Adrenal gland (tissue), 12 donors: Measurements from ENCODE around the gene FUT4. TPM values are rescaled to one million over a fixed set of nuclear protein-coding genes. Genes with fewer than 3 reads are reported as not detected.

Experiments used
- DNase-seq, 7 donors: peaks; one replicate each; pipeline ENCODE4 v3.0.0-alpha.2; 2019 to 2020
- H3K27ac ChIP-seq, 5 donors: fragments of 200-600 bp; sonication (generic) in 4 of 5; 1 replicate in 3 of 5; 2 replicates in 2 of 5; pipeline versions ENCODE4 v1.5.1 to v1.8.0; 2016 to 2020; ENCODE audit warnings: mild to moderate bottlenecking in 1 of 5
- H3K27me3 ChIP-seq: fragments of 200-600 bp; 2 replicates; pipeline ENCODE4 v1.8.0; 2021
- H3K36me3 ChIP-seq, 2 donors: fragments of 200-600 bp; replicated peaks in 1 of 2; 1 replicate in 1 of 2; 2 replicates in 1 of 2; pipeline versions ENCODE4 v1.5.1 to v1.8.0; 2018 to 2022
- H3K4me1 ChIP-seq, 2 donors: fragments of 200-600 bp; replicated peaks in 1 of 2; 1 replicate in 1 of 2; 2 replicates in 1 of 2; pipeline versions ENCODE4 v1.5.1 to v1.8.0; 2018 to 2021
- H3K4me3 ChIP-seq, 4 donors: fragments of 200-600 bp; sonication (generic) in 3 of 4; one replicate each; pipeline ENCODE4 v1.5.1; 2016 to 2018
- H3K9me3 ChIP-seq, 3 donors: fragments of 200-600 bp; sonication (generic) in 1 of 3; replicated peaks in 1 of 3; 1 replicate in 2 of 3; 2 replicates in 1 of 3; pipeline versions ENCODE4 v1.5.1 to v1.8.0; 2016 to 2021
- POLR2A ChIP-seq, 2 donors: fragments of 450-650 bp; IDR thresholded peaks; one replicate each; pipeline ENCODE4 v1.6.1; 2017; ENCODE audit warnings: antibody characterized with exemption in 2 of 2, mild to moderate bottlenecking in 2 of 2, moderate library complexity in 1 of 2
- WGBS, 4 donors: extraction: QIAGEN DNeasy Blood & Tissue Kit in 2 of 4; methylation state at CpG; one replicate each; pipeline versions ENCODE4 v1.1.5 to v1.1.7; 2013 to 2017; 5-methylcytosine and 5-hydroxymethylcytosine counted together
- intact Hi-C, 2 donors: fragments of 100-400 bp; cut with DNase I; formaldehyde crosslinking; loops; one replicate each; pipeline versions ENCODE4 v1.14.1 to v1.15.0; 2022 to 2023
- polyA plus RNA-seq, 3 donors: library from polyadenylated mRNA; stranded (reverse); fragments of 200-250 nt in 2 of 3; fragments of 350-450 nt in 1 of 3; fragmentation: Illumina TruSeq in 1 of 3; extraction: RNeasy Lipid Tissue Mini Kit (QIAGEN cat#74804) in 1 of 3; gene quantifications; one replicate each; pipeline ENCODE4 v1.2.3, GENCODE V29; 2013 to 2014
- total RNA-seq, 9 donors: library from RNA; depleted of rRNA in 4 of 9; stranded (reverse); fragments of >200 nt in 4 of 9; fragments of 120-200 nt in 1 of 9; fragmentation: NEBNext Ultra II Directional in 1 of 9; extraction: Animal tissue kit (Norgen Biotek cat#: 25700) in 1 of 9; gene quantifications; one replicate each; pipeline versions ENCODE4 v1.1.0 to v1.2.4, GENCODE V29; 2013 to 2023
- TF ChIP-seq, protein P1 (sequence below), 6 experiments: fragments of 450-650 bp in 4 of 6; fragments of 200-600 bp in 2 of 6; sonication (generic) in 1 of 6; IDR thresholded peaks; 1 replicate in 5 of 6; 2 replicates in 1 of 6; pipeline versions ENCODE4 v1.5.1 to v1.8.0; 2016 to 2021; ENCODE audit warnings: antibody characterized with exemption in 6 of 6, mild to moderate bottlenecking in 2 of 6, moderate library complexity in 1 of 6
- donor health status: healthy with polysubstance abuse.
- donor health status: Bipolar disorder and iron deficiency.
- donor health status: DM: yes; HTN: yes; CAD: no.
- donor health status: DM: no; HTN: no; CAD: no.
- donor health status: DM: no; HTN: no; CAD: no.
- donor health status: DM: yes; HTN: yes; CAD: no.

Gene FUT4
- total and polyA plus RNA-seq, 12 donors, result 0.61 to 5.8 (median 3.4) TPM

DNA sequence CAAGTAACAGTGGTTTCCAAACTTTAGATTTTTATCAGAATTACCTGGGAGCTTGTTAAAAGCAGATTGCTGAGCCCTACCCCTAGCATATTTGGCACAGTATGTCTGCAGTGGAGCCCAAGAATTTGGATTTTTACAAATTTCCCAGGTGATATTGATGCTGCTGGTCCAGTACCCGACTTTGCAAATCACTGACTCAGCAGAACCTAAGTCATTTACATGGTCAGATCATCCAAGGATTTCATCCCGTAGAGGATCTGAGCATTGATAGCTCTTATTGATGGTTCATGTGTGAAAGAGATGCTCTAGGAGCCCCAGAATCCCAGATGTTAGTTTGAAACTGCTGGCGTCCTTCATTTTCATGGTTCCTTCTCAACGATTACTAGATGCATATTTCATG is 25.4 kb upstream of the FUT4 start:
- Histone ChIP-seq H3K27me3 (no peaks in the 10 kb centered on the region), H3K4me1 (peaks cover 0 to 4% of the 10 kb centered on the region in 2 donors), H3K27ac (no peak overlapping the region), H3K36me3 (no peaks in the 10 kb centered on the region), H3K9me3 (no peaks in the 10 kb centered on the region), H3K4me3 (no peak overlapping the region)
- TF ChIP-seq, protein P1, sequence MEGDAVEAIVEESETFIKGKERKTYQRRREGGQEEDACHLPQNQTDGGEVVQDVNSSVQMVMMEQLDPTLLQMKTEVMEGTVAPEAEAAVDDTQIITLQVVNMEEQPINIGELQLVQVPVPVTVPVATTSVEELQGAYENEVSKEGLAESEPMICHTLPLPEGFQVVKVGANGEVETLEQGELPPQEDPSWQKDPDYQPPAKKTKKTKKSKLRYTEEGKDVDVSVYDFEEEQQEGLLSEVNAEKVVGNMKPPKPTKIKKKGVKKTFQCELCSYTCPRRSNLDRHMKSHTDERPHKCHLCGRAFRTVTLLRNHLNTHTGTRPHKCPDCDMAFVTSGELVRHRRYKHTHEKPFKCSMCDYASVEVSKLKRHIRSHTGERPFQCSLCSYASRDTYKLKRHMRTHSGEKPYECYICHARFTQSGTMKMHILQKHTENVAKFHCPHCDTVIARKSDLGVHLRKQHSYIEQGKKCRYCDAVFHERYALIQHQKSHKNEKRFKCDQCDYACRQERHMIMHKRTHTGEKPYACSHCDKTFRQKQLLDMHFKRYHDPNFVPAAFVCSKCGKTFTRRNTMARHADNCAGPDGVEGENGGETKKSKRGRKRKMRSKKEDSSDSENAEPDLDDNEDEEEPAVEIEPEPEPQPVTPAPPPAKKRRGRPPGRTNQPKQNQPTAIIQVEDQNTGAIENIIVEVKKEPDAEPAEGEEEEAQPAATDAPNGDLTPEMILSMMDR (IDR thresholded peaks at IDR 0.05), result no peak
- intact Hi-C loops, result no loop called here
- no peak for DNase-seq
- WGBS, 4 donors, result 55 to 71% (median 56%) methylated on average over 4 of the region's 4 CpGs

GRCh38 chr11:94519478-94520084 is 24.1 kb upstream of the FUT4 start:
- Histone ChIP-seq H3K9me3 (no peaks in the 10 kb centered on the region), H3K4me3 (no peak overlapping the region), H3K4me1 (peaks cover 0 to 4% of the 10 kb centered on the region in 2 donors), H3K36me3 (no peaks in the 10 kb centered on the region), H3K27ac (no peak overlapping the region), H3K27me3 (no peaks in the 10 kb centered on the region)
- TF ChIP-seq POLR2A (IDR thresholded peaks at IDR 0.05), result no peak
- TF ChIP-seq, protein P1 (IDR thresholded peaks at IDR 0.05), result peak; percentile 45 to 77 (median 56)
- peak in 1 of 7 donors; percentile 30 for DNase-seq
- intact Hi-C loops, result loop anchor here (5.0 to 10.0 kb wide), 3 partner anchors 43 to 375 kb away; no protein-coding TSS in a partner anchor
- WGBS, 4 donors, result 2 to 12% (median 7%) methylated on average over 5 of the region's 5 CpGs

DNA sequence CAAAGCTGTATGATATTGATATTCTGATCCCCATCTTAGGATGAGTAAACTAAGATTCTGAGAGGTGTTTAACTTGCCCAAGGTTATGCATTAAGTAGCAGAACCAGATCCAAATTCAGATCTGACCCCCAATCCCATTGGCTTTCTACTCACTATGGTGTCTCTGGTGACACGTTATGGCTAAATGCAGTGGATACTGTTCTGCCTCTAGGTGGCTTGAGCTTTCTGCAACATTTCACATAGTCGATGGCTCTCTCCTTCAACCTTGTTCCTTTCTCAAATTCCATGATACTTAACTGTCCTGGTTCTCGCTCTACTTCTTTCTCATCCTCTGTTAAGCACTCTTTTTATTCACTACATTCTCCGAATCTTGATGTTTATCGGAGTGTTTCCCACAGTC is 22.0 kb upstream of the FUT4 start:
- 33 to 56% (median 43%) methylated on average over 5 of the region's 5 CpGs for WGBS, 4 donors
- Histone ChIP-seq H3K9me3 (no peaks in the 10 kb centered on the region), H3K27me3 (no peaks in the 10 kb centered on the region), H3K27ac (no peak overlapping the region), H3K4me1 (peaks cover 0 to 4% of the 10 kb centered on the region in 2 donors), H3K4me3 (no peak overlapping the region), H3K36me3 (no peaks in the 10 kb centered on the region)
- DNase-seq, result no peak
- intact Hi-C loops, result loop anchor here (5.0 to 10.0 kb wide), 3 partner anchors 41 to 373 kb away; no protein-coding TSS in a partner anchor
- TF ChIP-seq POLR2A (IDR thresholded peaks at IDR 0.05), result no peak
- TF ChIP-seq, protein P1 (IDR thresholded peaks at IDR 0.05), result peak in 4 of 6 experiments; percentile 7 to 46 (median 36)

- H3K4me1 ChIP-seq, result peaks cover 0 to 4% of the 10 kb centered on the region in 2 donors
- H3K27me3 ChIP-seq, result no peaks in the 10 kb centered on the region
- no peaks in the 10 kb centered on the region for H3K36me3 ChIP-seq
- intact Hi-C loops, result loop anchor here (5.0 to 10.0 kb wide), 3 partner anchors 38 to 370 kb away; no protein-coding TSS in a partner anchor
- WGBS, 4 donors, result 63 to 81% (median 74%) methylated on average over 1 of the region's 1 CpG
- no peak overlapping the region for H3K27ac ChIP-seq
- no peak for TF ChIP-seq POLR2A (IDR thresholded peaks at IDR 0.05)
- TF ChIP-seq, protein P1 (IDR thresholded peaks at IDR 0.05), result no peak
- no peaks in the 10 kb centered on the region for H3K9me3 ChIP-seq
- no peak overlapping the region for H3K4me3 ChIP-seq
- DNase-seq, result no peak
Measured at GRCh38 chr11:94524341-94524740, 19.4 kb upstream of the FUT4 start.
